Astrocyte of the hippocampus (primary cell): Measurements from ENCODE around the gene MPP3.
A peak's percentile ranks its signal among the peaks of the same experiment; 100 is the strongest.

Source experiments
- DNase-seq: peaks from one replicate; pipeline ENCODE4 v3.0.0; 2011; ENCODE audit warnings: low read depth, low spot score

Gene MPP3

DNA sequence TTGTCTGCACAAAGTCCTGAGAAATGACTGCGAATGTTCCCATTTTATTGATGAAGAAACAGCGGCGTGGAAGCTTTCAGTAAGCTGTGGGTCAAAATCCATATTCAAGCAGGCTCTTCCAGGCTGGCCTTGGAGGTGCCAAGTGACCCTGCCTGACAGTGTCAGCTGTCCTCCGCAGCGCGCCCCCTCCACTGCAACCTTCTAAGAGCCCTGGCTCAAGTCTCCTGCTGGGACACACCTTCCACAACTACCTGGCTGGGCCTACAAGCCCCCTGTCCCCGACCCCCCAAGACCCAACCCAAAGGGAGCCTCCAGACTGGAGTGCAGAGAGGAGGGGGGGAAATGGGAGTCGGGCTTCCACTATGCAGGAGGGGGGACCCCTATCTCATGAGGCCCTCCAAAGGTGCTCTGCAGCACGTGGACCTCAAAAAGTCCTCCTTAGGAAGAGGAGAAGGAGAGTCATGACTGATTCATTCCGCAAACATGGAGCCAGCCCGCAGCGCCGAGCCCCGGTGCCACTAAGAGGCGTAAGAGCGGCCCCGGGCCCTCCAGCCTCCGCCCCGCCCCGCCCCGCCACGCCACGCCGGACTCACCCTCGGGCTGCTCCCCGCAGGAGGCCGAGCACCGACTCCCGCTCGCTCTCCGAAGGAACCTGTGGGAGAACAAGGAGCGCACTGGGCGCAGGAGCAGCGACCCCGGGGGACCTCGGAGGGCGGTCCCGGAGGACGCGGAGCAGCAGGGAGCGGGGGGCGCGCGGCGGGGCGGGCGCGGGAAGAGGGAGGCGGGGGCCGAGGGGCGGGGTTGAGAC, 574 bp downstream of the MPP3 start:
- peak; percentile 84 for DNase-seq

GRCh38 chr17:43831633-43832032, 1.3 kb downstream of the MPP3 start:
- DNase-seq: no peak

- DNase-seq: no peak
Measured at GRCh38 chr17:43830510-43831140, 2.3 kb downstream of the MPP3 start.

- no peak for DNase-seq
Measured at GRCh38 chr17:43829738-43830137, 3.2 kb downstream of the MPP3 start.

DNA sequence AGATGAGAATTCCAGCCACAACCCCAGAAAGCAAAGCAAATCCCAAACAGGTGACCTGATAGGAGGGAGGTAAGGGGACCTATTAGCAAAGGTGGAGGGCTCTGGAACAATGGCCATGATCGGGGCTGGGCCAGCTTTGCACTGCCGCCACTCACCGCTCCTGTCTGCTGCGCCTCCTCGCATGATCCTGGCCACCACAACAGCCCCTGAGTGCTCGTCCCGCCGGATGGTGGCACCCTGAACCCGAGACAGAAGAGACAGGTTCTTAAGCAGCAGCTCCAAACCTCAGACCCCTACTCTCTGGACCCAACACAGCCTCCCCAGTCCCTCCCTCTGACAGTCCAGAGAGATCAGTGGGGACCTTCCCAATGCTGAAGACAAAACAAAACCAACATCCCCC, 5.3 kb downstream of the MPP3 start:
- no peak for DNase-seq

DNA sequence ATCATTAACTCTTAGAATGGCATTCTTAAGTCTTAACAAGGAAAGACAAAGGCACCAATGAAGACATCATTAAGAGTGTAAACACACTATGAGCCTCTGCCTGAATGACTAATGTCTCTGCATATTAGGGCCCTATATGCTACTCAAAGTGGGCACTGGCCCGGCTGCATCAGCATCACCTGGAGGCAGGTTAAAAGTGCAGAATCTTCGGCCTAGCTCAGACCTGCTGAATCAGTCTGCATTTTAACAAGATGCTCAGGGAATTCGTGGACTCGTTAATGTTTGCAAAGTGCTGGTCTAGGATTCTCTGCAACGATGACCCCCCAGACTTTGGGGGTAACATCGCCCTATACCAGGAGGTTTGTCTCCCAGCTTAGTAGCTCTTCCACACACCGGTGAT, 6.7 kb downstream of the MPP3 start:
- no peak for DNase-seq

GRCh38 chr17:43825567-43825966, 7.4 kb downstream of the MPP3 start:
- no peak for DNase-seq

DNA sequence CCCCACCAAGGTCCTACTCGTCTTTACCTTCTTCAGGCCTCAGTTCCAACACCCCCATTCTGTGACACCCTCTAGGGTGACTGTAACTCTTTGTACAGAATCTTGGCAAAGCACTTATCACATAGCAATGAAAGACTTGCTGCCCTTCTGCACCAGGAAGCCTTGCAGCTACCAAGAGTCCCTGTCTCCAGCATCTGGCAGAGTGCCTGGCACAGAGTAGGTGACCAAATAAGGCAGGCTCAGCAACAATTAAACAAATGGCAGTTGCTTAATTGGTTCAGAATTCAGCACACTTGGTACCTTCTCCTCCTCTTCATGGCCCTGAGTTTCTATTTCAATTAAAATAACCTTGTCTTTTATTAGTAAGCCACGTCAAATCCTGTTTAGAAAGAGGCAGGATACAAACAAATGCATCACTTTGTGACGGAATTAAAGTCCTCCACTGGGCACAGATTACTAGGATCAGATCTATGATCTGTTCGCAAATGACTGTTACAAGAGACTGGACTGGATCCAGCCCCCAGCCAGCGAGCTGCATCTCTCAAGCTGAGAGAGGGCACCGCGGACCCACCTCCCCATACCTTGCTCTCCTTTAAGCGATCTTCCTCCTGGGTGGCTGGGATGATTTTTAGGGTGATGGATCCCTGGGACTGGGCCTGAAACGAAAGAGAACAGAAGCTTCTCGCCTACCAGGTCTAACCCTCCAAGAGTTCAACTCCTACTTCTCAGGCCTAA, 9.4 kb downstream of the MPP3 start:
- no peak for DNase-seq

GRCh38 chr17:43822570-43823190, 10.3 kb downstream of the MPP3 start:
- no peak for DNase-seq

- DNase-seq: no peak
Measured at GRCh38 chr17:43820759-43821158, 12.2 kb downstream of the MPP3 start.

GRCh38 chr17:43818966-43819365, 14.0 kb downstream of the MPP3 start:
- no peak for DNase-seq

- no peak for DNase-seq
Measured at GRCh38 chr17:43817826-43818225, 15.1 kb downstream of the MPP3 start.

DNA sequence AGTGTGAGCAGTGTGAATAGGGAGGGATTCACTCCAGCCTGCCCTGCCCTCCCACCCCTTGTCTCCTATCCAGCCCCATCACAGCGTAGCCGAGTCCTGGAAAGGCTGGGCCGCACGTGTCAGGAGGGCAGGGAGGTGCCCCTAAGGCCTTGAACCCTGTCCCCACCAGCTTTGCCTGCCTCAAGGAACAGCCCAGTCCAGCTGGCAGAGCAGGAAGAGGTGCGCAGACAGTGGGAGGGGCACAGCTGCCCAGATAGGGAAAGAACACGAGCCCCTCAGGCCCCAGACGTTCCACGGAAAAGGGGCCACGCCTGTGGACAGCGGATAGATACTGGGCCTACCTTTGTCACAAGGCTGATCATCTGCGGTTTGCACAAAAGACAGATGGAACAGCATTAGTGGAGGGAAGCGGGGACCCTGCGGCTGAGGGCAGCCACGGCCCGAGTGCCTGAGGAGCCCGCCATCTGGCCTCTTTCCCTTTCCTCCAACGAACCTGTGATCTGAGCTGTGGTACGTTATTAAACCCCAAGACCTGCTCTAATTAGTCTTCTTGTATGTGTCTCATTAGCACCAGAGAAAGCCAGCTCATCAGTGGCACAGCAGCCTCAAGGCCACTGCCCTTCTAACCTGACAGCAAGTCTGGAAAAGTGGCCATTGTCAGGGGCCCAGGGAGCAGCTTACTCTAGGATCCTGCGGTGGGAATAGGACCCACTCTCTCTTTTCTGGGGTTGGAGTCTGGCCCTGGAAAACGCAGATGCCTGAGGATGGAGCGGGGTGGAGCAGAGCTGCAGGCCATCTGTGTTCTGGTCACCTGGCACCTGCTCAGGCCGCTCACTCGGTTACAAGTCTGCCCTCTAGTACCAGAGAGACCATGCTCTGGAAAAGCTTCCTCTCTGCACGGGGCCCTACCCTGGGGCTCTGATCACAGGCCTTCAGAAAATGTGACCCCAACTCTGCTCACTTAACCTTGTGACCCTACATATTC, 16.3 kb downstream of the MPP3 start:
- DNase-seq: no peak

DNA sequence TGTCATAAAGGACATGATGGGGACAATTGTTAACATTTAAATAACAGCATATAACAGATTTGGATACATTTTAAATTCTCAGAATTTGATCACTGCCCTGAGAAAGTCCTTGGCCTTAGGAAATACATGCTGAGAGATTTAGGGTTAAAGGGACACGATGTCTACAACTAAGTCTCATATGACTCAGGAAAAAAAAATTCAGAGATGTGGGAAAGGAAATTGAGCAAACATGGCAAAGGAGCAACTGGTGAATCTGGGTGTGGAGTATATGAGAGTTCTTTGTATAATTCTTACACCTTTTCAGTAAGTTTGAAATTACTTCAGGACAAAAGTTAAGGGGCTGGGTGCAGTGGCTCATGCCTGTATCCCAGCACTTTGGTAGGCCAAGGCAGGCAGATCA, 18.2 kb downstream of the MPP3 start:
- DNase-seq: peak; percentile 58

DNA sequence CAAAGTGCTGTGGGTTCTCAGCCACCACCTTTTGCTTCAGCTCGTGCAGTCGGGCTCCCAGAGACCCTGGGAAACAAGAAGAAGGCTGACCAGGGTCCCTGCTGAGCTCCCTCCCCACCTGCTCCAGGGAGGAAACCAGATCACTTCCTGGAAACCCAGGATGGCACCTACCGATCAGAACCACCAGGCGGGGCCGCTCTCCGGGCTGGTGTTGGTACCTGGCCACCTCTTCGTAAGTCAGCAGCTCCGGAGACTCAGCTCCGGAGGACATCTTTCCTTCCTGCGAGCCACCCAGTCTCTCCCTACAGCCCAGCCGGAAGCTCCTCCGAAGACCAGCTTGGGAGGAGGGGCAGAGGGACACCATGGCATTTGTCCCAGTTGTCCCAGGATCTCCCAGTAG, 18.9 kb downstream of the MPP3 start:
- no peak for DNase-seq

GRCh38 chr17:43813386-43813785, 19.6 kb downstream of the MPP3 start:
- DNase-seq: peak; percentile 17

- DNase-seq: no peak
Measured at GRCh38 chr17:43812396-43813265, 20.3 kb downstream of the MPP3 start.

DNA sequence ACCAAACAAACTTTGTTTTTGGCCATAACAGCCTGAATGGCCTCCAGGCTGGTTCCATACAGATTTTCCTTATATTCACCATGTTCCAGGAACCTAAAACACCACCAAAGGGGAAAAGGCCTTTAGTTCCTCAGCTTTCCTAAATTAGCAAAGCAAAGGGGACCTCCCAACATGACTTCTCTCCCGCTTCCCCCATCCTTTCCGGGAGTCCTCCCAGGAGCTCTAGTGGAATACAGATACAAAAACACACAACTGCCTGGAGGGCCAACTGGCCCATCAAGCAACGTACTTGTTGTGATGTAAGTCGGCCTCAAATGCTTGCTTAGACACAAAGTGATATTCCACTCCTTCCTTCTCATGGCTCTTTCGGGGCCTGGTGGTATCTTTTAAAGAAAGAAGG, 22.1 kb downstream of the MPP3 start:
- no peak for DNase-seq

DNA sequence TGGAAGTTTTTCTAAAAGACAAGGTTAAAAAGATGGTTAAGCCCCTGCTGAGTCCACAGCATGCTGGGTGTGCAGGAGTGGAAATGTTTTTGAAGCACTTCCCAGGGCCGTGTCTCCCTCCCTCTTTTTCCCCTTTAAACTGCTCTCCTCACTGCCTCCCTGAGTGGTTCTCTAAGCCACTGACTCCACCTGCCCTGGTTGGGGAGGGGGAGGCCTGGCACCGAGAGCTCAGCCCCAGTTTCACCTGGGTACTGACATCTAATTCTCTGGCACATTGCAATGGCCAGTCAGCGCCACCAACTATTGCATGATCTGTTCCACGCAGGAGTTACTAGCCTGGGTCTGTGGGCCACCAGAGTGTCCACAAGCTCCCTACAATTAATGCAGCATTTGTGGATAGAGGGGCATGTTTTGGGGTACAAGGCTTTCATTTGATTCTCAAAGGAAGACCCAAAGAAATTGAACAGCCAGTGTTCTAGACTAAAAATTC, 22.7 kb downstream of the MPP3 start:
- no peak for DNase-seq

DNA sequence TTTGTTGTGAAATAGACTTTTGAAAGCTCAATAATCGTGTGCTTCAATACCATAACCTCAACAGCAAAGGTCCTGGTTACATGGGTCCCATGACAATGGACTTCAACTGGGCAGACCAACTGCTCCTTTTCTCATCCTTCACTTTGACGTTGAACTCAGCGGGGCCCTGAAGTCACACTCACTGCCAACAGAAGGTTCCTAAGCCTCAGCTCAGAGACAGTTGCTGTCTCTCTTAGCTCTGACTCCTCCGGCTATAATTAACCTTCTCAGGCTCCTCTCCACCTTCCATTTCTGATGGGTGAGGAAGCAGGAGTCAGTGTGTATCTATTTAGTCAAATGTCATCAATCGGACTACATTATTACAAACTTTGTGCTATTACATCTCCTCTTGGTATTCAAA, 23.8 kb downstream of the MPP3 start:
- no peak for DNase-seq
